GM19351 (cell line): ENCODE measurements around the gene ULK3.
A peak's percentile ranks its signal among the peaks of the same experiment; 100 is the strongest.

Experiments used
- ATAC-seq: cut with Tn5 transposase; IDR thresholded peaks from one replicate; pipeline ENCODE4 v1.9.1; 2021; ENCODE audit warnings: mild to moderate bottlenecking, moderate library complexity; ENCODE audit not compliant: unreplicated experiment

ULK3 gene

DNA sequence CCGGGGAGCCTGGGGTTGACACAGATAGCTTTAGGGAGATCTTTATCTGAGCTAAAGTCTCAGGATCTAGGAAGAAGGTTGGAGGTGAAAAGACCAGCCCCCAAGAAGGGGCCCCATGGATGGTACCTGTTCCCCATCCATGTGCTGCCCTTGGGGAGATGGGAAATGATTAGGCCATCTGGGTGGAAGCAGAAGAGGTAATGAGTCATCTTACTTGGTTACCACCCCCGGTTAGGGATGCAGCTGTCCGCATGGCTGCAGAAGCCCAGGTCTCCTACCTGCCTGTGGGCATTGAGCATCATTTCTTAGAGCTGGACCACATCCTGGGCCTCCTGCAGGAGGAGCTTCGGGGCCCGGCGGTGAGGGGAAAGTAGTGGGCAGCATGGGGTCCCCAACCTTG, 19.6 kb downstream of the ULK3 start:
- ATAC-seq, result no peak

DNA sequence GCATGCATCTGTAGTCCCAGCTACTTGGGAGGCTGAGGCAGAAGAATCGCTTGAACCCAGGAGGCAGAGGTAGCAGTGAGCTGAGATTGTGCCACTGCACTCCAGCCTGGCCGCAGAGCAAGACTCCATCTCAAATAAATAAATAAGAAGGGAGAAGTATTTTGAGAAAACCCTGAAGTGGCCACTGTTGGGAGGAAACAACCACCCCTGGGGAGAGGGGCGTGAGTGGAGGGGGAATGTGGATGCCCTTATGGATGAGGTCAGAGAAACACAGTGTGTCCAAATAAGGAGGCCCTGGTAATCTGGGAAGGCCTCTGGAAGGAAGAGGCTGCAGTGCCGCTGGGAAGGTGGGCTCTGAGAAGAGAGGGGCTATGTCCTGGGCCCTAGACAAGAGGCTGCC, 20.7 kb downstream of the ULK3 start:
- ATAC-seq, result no peak

DNA sequence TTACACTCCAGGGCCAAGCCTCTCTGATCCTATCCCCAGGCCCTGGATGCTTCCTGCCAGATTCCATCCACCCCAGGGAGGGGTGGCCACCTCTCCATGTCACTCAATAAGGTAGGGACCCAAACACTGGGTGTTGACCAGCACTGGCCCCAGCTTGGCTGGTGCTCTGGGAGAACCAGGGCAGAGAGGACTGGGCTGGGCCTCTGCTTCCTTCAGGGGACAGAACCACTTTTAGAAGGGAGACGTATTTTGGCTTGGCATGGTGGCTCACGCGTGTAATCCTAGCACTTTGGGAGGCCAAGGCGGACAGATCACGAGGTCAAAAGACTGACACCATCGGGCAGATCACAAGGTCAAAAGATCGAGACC, 21.2 kb downstream of the ULK3 start:
- no peak for ATAC-seq

DNA sequence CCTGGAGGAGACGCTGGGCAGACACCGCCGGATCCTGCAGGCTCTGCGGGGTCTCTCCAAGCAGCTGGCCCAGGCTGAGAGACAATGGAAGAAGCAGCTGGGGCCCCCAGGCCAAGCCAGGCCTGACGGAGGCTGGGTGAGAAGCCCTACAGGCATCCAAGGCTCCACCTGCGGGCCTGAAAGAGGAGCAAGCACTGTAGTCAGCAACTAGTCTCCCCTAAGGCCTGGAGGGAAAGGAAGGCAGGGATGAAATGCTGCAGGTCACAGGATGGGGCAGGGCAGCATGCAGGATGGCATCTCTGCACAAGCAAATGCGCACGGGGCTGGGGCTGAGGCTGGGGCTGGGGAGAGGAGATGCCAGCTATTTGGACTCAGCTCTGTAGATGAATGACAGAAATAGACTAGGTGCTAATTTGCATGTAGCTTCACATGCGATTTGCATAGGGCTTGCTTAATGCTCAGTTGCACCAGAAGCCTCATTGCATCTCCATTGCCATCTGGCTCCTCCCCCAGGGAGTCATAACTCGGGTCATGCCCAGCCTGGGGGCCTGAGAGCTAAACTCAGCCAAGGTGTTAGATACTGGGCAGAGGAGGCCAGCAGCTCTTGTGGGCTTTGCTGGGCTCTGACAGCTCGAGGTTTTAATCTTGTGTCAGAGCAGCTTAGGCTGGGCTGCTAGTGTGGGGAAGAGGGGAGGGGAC, 21.7 kb downstream of the ULK3 start:
- peak; percentile 73 for ATAC-seq

DNA sequence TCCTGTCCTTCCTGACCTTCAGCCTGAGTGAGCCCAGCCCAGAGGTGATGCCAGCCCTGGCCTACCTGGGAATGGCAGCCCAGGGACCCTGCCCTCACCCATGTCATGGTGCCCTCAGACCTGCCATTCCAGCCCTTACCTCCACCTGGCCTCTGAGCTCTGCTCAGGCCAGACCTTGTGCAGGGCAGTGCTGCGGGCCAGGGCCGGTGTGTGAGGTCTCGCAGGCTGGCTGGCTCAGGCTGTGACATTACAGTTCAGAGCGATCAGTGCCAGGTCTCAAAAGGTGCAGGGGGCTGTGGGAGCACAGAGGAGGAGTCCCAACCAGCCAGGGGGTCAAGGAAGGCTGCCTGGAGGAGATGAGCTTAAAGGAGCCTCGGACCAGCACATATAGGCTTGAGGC, 22.9 kb downstream of the ULK3 start:
- no peak for ATAC-seq

DNA sequence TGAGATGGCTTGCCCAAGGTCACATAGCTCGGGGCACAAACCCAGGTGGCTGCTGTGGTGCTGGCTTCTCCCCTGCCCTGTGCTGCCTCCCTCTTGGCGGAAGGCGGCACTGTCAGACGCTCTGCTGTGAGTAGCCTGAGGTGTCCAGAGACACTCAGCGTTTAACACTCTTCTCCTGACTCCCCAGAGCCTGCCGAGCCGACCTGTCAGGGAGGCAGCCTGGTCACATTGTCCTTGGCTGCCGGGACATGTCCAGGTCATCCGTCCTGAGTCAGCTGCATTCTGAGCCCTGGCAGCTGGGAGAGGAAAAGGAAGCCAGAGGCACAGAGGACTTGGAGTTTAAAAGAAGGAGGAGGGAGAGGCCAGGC, 25.6 kb downstream of the ULK3 start:
- ATAC-seq, result no peak

DNA sequence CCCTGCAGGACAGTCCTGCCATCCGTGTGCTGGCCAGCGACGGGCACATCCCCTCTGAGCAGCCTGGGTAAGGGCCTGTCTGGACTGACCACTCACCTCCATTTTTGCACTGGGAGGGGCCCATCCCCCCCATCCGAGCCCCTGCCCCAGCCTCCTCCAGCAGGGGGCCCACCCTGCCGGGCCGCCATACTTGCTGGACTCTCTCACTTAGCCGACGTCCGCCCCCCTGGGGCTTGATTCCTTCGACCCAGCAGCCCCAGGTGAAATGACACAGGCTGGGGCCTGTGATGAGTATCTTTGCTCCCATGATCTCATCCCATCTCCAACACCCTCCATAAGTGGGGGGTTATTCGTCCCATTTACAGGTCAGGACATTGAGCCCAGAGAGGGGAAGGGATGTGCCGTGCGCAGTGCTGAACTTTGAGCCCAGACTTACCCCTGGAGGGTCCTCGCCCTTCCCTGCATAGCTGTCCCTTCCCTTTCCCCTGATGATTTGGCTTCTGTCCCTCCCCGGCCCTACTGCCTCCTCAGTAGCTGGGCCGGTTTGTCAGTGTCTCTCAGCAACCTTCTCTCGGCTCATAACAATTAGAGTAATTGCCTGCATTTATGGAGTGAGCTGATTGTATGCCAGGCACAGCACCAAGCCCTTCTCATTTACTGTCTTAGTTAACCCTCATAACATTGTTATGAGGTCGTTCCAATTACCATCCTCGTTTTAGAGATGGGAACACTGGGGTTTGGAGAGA, 26.2 kb downstream of the ULK3 start:
- no peak for ATAC-seq

DNA sequence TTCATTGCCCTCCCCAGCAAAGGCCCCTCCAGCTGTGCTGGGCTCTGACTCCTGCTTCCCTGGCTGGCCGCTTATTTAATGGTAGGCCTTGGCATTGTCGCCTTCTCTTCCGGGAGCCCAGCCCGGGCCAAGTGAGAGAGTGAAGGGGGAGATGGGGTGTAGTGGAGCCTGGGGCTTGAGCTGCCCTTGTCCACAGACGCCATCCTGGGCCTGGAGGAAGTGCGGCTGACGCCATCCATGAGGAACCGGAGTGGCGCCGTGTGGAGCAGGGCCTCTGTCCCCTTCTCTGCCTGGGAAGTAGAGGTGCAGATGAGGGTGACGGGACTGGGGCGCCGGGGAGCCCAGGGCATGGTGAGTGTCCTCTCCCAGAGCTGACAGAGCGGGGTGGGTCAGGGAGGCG, 27.0 kb downstream of the ULK3 start:
- no peak for ATAC-seq

DNA sequence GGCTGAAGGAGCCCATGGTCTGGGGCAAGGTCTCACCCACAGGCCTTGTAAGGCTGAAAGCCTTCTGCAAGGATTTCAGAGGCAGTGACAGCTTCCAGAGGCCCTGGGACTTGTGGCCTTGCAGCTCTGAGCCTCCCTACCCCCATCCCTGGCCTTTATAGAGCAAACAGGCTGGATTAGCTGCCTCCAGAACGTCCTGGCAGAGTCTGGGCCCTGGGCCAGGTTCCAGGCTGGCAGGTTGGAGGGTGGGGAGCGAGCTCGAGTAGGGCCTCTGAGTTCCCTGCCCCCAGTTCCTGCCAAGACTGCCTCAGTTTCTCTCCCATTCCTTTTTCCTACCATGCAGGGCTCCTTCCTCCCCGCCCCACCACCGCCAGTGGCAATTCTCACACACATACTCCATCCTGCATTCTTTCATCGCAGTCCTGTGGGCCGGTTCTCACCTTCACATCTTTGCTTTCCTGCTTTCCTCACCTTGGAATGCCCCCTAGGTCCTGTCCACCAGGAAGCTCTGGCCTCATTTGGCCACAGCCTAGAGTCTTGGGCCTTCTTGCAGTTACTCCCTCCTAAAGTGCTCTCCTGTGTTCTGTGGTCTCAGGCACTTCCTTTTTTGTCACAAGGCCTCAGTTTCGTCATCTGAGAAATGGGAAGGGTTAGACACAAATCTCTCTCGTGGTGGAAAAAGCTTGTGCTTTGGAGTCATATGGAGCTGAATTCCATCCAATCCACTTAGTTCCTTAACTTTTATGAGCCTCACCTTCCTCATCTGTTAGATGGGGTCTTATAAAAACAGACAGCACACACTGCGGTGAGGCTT, 27.6 kb downstream of the ULK3 start:
- no peak for ATAC-seq

DNA sequence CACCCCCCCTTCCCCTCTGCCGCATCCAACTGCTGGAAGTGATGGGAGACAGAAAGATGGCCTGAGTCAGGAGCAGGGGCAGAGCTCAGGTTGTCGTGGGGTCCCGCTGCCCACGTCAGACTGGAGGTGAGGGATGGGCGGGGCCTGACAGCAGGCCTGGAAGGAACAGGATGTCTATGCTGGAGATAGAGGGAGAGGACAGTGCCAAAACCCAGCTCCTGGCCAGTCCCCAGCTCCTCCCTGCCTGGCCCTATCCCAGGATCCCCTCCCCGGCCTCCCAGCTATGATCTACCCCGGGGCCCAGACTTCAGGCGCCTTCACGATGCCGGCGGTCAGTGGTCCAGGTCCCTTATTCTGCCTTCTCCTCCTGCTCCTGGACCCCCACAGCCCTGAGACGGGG, 30.4 kb downstream of the ULK3 start, which contains the start of gene LMAN1L:
LMAN1L (plus strand) TSS at position 303 of the 400 bp plus-strand sequence; CDS start at position 323, 20 bp downstream.
- no peak for ATAC-seq

DNA sequence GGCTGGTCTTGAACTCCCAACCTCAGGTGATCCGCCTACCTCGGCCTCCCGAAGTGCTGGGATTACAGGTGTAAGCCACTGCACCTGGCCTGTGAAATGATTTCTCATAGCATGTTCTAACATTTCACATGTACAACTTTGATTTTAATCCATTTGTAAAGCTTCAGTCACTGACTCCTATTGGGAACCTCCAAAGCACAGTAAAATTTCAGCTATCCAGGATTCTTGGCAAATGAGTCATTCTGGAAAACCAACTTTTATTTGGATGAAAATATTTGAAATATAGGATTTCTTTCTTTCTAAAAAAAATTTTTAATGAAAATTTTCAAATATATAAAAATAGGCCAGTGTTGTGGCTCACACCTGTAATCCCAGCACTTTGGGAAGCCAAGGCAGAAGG, 33.0 kb downstream of the ULK3 start:
- no peak for ATAC-seq

DNA sequence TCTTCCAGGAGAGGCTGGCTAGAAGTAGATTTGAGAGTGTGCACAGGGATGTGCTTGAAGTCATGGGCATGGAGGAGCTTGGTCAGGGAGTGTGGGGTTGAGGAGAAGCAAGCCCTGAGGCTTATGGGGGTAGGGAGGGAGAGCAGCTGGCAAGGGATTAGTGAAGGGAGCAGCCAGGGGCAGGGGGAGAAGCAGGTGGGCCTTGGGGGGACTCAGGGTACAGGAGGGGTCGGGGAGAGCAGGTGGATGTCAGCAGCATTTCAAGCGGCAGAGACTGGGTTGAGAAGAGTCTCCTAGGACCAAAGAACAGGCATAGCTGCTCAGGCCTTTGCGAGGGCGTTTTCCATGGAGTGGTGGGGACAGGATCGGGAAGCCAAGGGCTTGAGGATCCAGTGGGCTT, 33.7 kb downstream of the ULK3 start:
- ATAC-seq, result no peak

DNA sequence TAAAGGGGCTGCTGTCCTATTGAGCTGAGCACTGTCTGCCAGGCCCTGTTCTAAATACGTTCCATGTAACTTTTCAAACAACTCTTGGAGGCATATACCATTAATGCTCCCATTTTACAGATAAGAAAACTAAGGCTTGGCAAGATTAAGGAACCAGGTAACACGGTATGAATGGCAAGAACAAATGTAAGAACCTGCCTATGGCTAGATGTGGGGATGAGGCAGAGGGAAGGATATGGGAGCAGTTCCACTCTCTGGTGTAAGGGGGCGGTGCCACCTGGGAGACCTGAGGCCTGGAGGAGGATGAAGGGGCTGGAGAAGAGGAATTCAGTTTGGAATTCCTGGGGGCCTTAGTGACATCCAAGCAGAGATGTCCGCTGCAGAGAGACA, 34.1 kb downstream of the ULK3 start:
- ATAC-seq, result no peak

DNA sequence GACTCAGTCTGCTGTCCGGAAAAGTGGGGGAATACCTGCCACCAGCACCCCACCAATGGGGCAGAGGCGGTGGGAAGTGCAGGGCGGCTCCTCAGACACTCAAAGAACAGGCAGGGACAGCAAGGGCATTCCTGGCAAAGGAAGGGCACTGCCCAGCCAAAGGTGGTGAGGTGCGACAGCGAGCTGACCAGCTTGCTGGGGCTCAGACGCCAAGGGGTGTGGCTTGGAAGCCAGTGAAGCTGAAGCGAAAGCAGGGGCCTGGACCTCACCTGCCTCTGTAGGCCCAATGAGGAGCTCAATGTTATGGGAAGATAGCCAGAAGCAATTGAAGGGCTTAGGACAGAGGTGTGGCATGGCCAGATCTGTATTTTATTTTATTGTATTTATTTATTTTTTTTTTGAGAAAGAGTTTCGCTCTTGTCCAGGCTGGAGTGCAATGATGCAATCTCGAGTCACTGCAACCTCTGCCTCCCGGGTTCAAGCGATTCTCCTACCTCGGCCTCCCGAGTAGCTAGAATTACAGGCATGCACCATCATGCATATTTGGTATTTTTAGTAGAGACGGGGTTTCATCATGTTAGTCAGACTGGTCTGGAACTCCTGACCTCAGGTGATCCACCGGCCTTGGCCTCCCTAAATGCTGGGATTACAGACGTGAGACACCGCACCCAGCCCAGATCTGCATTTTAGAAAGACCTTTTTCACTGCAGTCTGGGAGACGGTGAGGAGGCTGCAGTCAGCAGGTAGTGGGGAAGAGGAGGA, 34.7 kb downstream of the ULK3 start:
- ATAC-seq, result no peak

DNA sequence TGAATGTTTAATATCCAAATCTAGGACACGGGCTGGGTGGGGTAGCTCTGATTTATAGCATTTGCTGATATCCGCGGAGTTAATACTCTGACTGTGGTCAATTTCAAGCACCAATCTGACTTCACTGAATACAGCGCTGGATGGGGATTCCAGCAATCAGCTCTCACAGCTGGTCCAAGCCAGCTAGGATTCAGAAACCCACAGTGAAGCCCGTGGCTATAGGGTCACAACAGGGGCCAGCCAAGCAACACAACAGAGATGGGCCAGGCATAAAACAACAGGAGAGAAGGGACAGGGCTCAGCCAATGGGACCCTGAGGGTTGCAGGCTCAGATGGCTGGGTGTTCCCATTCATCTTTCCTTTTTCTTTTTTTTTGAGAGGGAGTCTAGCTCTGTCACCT, 35.7 kb downstream of the ULK3 start:
- no peak for ATAC-seq

DNA sequence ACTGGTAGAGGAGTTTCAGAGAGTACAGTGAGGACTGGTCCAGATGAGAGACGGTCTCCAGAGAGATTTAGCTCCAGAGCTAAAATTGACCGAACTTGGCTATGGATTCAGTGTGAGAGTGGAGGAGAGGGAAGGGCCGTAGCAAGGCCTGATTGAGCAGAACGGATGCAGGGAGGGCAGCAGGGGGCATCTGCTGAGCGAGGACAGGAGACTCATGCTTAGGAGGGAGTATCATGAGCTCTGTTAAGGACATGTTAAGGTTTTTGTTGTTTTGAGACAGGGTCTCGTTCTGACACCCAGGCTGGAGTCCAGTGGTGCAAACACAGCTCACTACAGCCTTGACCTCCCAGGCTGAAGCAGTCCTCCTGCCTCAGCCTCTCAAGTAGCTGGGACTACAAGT, 38.0 kb downstream of the ULK3 start:
- no peak for ATAC-seq

DNA sequence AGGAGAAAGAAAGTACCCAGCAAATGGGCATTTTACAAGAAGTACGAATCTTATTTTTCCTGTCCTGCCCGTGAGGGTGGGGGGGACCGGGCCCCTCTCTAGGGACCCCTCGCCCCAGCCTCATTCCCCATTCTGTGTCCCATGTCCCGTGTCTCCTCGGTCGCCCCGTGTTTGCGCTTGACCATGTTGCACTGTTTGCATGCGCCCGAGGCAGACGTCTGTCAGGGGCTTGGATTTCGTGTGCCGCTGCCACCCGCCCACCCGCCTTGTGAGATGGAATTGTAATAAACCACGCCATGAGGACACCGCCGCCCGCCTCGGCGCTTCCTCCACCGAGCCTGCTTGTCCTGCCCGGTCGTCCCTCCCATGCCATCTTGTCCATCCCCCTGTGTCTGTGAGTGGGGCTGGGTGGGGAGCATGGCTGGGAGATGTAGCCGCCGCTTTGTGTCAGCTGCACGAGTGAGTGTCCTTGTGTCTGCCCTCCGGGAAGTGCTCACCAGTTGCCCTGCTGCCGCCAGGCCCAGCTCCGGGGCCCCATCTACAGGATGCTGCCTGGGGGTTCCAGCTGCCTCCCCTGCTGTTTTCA, 40.0 kb downstream of the ULK3 start:
- no peak for ATAC-seq

DNA sequence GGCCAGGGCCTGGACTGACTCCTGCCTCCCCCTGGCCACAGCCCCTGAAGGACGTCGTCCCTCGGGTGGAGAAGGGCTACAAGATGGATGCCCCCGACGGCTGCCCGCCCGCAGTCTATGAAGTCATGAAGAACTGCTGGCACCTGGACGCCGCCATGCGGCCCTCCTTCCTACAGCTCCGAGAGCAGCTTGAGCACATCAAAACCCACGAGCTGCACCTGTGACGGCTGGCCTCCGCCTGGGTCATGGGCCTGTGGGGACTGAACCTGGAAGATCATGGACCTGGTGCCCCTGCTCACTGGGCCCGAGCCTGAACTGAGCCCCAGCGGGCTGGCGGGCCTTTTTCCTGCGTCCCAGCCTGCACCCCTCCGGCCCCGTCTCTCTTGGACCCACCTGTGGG, 40.7 kb downstream of the ULK3 start:
- no peak for ATAC-seq

DNA sequence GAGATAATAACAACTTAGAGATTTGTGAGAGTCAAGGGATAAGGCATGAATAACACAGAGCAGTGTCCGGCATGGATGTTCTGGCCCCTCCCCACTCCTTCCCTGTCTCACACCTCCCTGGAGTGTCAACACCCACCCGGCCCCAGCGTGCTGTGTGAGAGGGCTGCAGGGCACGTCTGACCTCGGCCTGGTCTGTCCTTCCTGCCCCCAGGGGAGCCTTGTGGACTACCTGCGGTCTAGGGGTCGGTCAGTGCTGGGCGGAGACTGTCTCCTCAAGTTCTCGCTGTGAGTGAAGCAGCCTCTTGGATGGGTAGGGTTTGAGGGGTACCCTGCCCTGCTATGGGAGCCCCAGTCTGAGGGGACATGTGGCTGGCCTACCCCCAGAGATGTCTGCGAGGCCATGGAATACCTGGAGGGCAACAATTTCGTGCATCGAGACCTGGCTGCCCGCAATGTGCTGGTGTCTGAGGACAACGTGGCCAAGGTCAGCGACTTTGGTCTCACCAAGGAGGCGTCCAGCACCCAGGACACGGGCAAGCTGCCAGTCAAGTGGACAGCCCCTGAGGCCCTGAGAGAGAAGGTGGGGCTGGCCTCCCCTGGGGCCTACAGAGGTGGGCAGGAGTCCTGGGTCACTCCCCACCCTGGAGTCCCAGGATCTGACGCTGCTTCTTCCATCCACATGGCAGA, 41.5 kb downstream of the ULK3 start:
- no peak for ATAC-seq

DNA sequence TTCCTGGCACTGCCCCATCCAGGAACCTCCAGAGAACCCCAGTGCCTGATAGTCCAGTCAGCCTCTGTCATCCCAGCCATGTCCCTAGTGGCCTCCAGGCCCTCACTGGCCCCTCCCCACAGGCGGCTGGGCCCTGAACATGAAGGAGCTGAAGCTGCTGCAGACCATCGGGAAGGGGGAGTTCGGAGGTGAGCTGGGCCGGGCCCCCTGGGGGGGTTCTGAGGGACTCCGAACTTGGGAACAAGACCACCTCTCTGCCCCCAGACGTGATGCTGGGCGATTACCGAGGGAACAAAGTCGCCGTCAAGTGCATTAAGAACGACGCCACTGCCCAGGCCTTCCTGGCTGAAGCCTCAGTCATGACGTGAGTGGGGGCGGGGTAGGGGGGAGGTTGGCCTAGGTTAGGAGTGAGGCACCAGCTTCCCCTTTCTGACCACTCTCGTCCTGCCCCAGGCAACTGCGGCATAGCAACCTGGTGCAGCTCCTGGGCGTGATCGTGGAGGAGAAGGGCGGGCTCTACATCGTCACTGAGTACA, 42.3 kb downstream of the ULK3 start:
- no peak for ATAC-seq
